ENCODE results near the gene CRACR2A. TPM values are rescaled to one million over a fixed set of nuclear protein-coding genes. Genes with fewer than 3 reads are reported as not detected.

CRACR2A gene
- total and polyA plus RNA-seq, 2 of the 8 experiments (the other 6 are each of a cell fraction or from before 2014, with no cell fraction given) = 0.85 to 3.2 TPM

- H3K27ac ChIP-seq (ENCODE audit: low read depth, low read length) = no peak overlapping the region
- no peak overlapping the region for H4K8ac ChIP-seq (ENCODE audit: extremely low read depth, insufficient read depth, low read length)
- no peaks in the 10 kb centered on the region for H3K9me3 ChIP-seq (ENCODE audit: insufficient read depth in 2 of 2, low read depth in 1 of 2, low read length in 1 of 2)
- no peak overlapping the region for H2AK5ac ChIP-seq (ENCODE audit: low read depth, low read length)
- 92% methylated on average over 7 of the region's 7 CpGs; no CpG with 5 or more reads in 1 of the 2 experiments for WGBS, 2 experiments (ENCODE audit: extremely low coverage in 1 of 2, insufficient coverage in 1 of 2, insufficient read length in 1 of 2, insufficient replicate concordance in 2 of 2, low coverage in 1 of 2, low lambda C conversion rate in 2 of 2, missing lambda C conversion rate in 1 of 2)
- H3K79me2 ChIP-seq (ENCODE audit: control insufficient read depth in 1 of 2, insufficient read depth in 2 of 2, low read length in 2 of 2) = no peaks in the 10 kb centered on the region
- CTCF ChIA-PET (ENCODE audit: partially characterized antibody) = interaction anchor here (1.0 to 1.4 kb wide), 3 partner anchors 16 to 461 kb away, joined by 3 read pairs; no protein-coding TSS in a partner anchor
- H3K56ac ChIP-seq (replicated peaks; ENCODE audit: insufficient read length, low read depth, low read length) = no peak overlapping the region
- no peaks in the 10 kb centered on the region; a peak in 1 of 7 replicates for H3K4me1 ChIP-seq (replicated peaks in 1 of 4; ENCODE audit: control insufficient read depth in 3 of 4, insufficient read depth in 4 of 4, low read length in 3 of 4)
- H2AFZ ChIP-seq (ENCODE audit: low read length) = no peak overlapping the region
- H2BK15ac ChIP-seq (ENCODE audit: low read length) = no peak overlapping the region
- H2BK5ac ChIP-seq (ENCODE audit: low read depth, low read length) = no peak overlapping the region
- no peak overlapping the region for H3K18ac ChIP-seq (ENCODE audit: extremely low read depth, low read length)
- no peaks in the 10 kb centered on the region for H3K79me1 ChIP-seq (ENCODE audit: low read depth, low read length)
- DNase-seq (ENCODE audit: low read depth in 1 of 2, low spot score in 2 of 2) (no peak), FAIRE-seq (peak; percentile 42)
- H3K14ac ChIP-seq (ENCODE audit: insufficient read length) = no peak overlapping the region
- POLR2A ChIA-PET (ENCODE audit: partially characterized antibody) = no interaction called here
- no peak overlapping the region; a peak in 1 of 7 replicates for H3K9ac ChIP-seq (replicated peaks in 1 of 4; ENCODE audit: extremely low read depth in 1 of 4, low read depth in 3 of 4, low read length in 3 of 4)
- no peak overlapping the region for H2BK20ac ChIP-seq (ENCODE audit: low read length)
- no peak overlapping the region for H3K4me3 ChIP-seq (ENCODE audit: extremely low read depth in 1 of 4, insufficient read depth in 2 of 4, low read depth in 3 of 4, low read length in 4 of 4)
- H3K4me2 ChIP-seq (ENCODE audit: insufficient read depth in 1 of 2, low read depth in 2 of 2, low read length in 2 of 2) = no peak overlapping the region
- H2BK120ac ChIP-seq (replicated peaks; ENCODE audit: low read depth, low read length) = no peak overlapping the region
- peak overlapping the region; percentile 8 for H3K4ac ChIP-seq (replicated peaks; ENCODE audit: insufficient read length, low read depth, low read length)
- no peaks in the 10 kb centered on the region for H3K36me3 ChIP-seq (ENCODE audit: control insufficient read depth in 2 of 4, insufficient read depth in 4 of 4, low read length in 3 of 4)
- no peak overlapping the region for H3K23ac ChIP-seq (ENCODE audit: insufficient read length)
- no peak overlapping the region for H2BK12ac ChIP-seq (ENCODE audit: low read depth, low read length)
- H4K20me1 ChIP-seq (replicated peaks in 1 of 2; ENCODE audit: control insufficient read depth in 1 of 2, insufficient read depth in 2 of 2, low read length in 2 of 2) = no peaks in the 10 kb centered on the region
- peaks cover 1% of the 10 kb centered on the region; the same call in 1 of the 2 replicates for H3K23me2 ChIP-seq (ENCODE audit: low read depth, low read length)
- H3K27me3 ChIP-seq (replicated peaks in 1 of 4; ENCODE audit: control insufficient read depth in 3 of 4, extremely low read depth in 1 of 4, insufficient read depth in 3 of 4, low read length in 3 of 4) = no peaks in the 10 kb centered on the region; a peak in 1 of 7 replicates
- no peak overlapping the region for H4K91ac ChIP-seq (replicated peaks; ENCODE audit: insufficient read length, low read length)
- no peak overlapping the region for H4K5ac ChIP-seq (ENCODE audit: insufficient read length, low read depth, low read length)
- TF ChIP-seq ATF3 (IDR thresholded peaks at IDR 0.05; ENCODE audit: insufficient read depth, low read depth, low read length) (no peak), RBBP5 (IDR thresholded peaks at IDR 0.05; ENCODE audit: borderline replicate concordance, low read depth, low read length) (no peak), TAF7 (optimal IDR thresholded peaks at IDR 0.05; ENCODE audit: borderline replicate concordance, low read depth, low read length) (no peak), SIRT6 (IDR thresholded peaks at IDR 0.05; ENCODE audit: low read length) (no peak), CHD1 (IDR thresholded peaks at IDR 0.05; ENCODE audit: low read depth, low read length) (no peak), POLR2A (IDR thresholded peaks at IDR 0.05; ENCODE audit: control extremely low read depth in 1 of 2, low read depth in 2 of 2, low read length in 2 of 2) (no peak), TCF12 (IDR thresholded peaks at IDR 0.05; ENCODE audit: low read depth, low read length) (no peak), KDM1A (IDR thresholded peaks at IDR 0.05; ENCODE audit: borderline replicate concordance, low read length) (no peak), MAX (IDR thresholded peaks at IDR 0.05) (no peak)
These were observed 8.3 kb upstream of the CRACR2A start for GRCh38 chr12:3761116-3761735.
